NB4 (cell line): ENCODE results near the gene SPNS3.

ENCODE experiments used
- POLR2A ChIP-seq: IDR thresholded peaks from 2 replicates; pipeline ENCODE4 v1.6.1; 2011; ENCODE audit warnings: mild to moderate bottlenecking; ENCODE audit not compliant: insufficient read length; ENCODE audit errors: extremely low read depth
- TF ChIP-seq, protein P1 (sequence below): IDR thresholded peaks from one replicate; pipeline ENCODE4 v1.5.1; 2012; ENCODE audit warnings: low read depth, low read length

DNA sequence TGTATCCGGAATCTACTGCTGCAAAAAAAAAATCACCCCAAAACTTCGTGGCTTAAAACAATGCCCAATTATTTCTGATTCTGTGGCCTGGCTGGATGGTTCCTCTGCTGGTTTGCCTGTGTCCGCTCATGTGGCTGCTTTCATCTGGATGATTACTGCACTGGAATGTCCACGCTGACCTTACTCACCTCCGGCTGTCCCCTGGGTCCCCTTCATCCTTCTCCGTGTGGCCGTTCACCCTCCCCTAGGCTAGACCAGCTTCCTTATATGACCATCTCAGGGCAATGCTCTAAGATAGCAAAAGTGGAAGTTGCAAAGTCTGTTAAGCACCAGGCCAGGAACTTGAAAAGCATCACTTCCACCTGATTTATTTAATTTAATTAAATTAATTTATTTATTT, 33.5 kb downstream of the SPNS3 start:
- TF ChIP-seq POLR2A = no peak
- TF ChIP-seq, protein P1, sequence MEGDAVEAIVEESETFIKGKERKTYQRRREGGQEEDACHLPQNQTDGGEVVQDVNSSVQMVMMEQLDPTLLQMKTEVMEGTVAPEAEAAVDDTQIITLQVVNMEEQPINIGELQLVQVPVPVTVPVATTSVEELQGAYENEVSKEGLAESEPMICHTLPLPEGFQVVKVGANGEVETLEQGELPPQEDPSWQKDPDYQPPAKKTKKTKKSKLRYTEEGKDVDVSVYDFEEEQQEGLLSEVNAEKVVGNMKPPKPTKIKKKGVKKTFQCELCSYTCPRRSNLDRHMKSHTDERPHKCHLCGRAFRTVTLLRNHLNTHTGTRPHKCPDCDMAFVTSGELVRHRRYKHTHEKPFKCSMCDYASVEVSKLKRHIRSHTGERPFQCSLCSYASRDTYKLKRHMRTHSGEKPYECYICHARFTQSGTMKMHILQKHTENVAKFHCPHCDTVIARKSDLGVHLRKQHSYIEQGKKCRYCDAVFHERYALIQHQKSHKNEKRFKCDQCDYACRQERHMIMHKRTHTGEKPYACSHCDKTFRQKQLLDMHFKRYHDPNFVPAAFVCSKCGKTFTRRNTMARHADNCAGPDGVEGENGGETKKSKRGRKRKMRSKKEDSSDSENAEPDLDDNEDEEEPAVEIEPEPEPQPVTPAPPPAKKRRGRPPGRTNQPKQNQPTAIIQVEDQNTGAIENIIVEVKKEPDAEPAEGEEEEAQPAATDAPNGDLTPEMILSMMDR = no peak
